VCaP (cell line): ENCODE results near the gene ACADVL.

Experiments used
- H3K27ac ChIP-seq: fragments of 450-650 bp; 2 replicates; pipeline ENCODE4 v1.5.1; 2017
- TF ChIP-seq, protein P1 (sequence below): fragments of 450-650 bp; conservative IDR thresholded peaks from 2 replicates; pipeline ENCODE4 v1.5.1; 2017; ENCODE audit warnings: mild to moderate bottlenecking, moderate library complexity

The ACADVL gene

DNA sequence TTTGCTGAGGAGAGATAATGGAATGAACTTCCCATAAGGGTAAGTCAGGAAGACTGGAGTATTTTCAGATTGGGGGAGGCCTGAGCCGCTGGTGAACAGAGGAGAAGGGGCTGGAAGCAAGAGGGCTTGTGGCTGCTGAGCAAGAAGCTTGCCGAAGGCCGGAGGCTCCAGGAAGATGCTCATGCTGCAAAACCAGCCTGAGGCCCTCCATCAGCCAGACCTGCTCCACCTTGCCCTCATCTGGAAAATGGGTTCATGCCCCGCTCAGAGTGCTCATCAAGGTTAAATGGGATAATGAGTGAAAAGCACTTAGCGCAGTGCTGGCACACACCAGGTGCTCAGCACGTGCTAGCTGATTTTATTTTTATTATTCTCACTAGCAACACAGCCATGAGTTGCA is 35.1 kb upstream of the ACADVL start:
- peak overlapping the region; percentile 34; the same call in 1 of the 2 replicates for H3K27ac ChIP-seq
- TF ChIP-seq, protein P1, sequence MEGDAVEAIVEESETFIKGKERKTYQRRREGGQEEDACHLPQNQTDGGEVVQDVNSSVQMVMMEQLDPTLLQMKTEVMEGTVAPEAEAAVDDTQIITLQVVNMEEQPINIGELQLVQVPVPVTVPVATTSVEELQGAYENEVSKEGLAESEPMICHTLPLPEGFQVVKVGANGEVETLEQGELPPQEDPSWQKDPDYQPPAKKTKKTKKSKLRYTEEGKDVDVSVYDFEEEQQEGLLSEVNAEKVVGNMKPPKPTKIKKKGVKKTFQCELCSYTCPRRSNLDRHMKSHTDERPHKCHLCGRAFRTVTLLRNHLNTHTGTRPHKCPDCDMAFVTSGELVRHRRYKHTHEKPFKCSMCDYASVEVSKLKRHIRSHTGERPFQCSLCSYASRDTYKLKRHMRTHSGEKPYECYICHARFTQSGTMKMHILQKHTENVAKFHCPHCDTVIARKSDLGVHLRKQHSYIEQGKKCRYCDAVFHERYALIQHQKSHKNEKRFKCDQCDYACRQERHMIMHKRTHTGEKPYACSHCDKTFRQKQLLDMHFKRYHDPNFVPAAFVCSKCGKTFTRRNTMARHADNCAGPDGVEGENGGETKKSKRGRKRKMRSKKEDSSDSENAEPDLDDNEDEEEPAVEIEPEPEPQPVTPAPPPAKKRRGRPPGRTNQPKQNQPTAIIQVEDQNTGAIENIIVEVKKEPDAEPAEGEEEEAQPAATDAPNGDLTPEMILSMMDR = no peak

DNA sequence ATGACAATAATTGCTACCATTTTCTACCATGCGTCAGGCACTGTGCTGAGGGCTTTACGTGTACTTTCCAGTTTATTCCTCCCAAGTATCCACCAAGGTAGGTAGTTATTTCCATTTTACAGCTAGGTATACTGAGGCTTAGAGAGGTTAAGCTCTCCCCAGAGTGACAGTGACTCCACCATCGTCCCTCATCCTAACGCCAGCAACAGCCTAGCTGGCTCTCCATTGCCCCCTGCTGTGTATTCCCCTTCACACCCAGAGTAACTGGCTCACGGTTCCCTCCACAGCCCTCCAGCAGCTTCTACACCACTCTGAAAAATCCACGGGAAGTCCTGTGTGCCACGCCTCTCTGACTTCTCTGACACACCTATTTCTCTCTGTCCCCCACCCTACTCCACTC is 33.5 kb upstream of the ACADVL start:
- no peak overlapping the region for H3K27ac ChIP-seq
- TF ChIP-seq, protein P1 = no peak

DNA sequence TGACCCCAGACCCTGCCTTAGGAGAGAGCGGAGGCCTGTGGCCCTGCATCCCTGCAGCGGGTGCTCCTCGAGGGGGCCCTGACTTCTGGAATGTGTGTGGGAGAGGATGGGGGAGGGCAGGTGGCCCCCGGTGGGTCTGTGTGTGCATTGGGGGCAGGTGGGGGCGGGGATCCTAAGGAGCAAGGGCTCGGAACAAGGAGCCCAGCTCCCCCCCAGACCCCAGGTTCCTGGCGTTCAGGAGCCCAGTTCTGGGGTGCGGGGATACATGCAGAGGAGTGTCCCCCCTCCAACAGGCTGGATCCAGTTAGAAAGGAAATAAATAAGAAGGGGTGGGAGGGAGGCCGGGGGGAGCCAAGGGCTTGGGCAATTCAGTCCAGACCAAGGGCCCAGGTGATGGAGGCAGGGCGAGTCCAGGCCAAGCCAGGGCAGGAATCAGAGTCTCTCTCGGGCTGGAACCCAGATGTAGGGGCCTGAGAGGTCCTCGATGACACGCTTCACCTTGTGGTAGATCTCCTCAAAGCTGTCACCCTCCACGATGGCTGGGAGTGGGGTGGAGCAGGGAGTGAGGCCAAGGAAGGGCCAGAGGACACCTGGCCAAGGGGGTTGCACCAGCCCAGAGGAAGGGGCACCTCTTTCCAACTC is 29.3 kb upstream of the ACADVL start:
- TF ChIP-seq, protein P1 = no peak
- H3K27ac ChIP-seq = no peak overlapping the region

DNA sequence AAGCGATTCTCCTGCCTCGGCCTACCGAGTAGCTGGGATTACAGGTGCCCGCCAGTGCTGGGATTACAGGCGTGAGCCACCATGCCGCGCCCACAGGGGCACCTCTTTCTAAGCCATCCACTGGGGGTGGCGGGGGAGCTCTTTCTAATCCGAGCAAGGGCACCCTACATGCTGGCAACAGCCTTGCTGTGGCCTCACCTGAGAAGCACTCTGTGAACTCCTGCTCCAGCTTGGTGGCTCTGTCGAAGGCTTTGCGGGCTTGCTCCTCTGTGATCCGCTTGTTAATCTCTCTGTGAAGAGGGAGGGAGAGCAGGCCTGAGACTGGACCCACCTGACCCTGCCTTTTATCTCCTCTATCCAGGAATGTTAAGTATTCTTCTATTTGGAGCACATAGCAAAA is 28.7 kb upstream of the ACADVL start:
- no peak overlapping the region for H3K27ac ChIP-seq
- TF ChIP-seq, protein P1 = no peak

DNA sequence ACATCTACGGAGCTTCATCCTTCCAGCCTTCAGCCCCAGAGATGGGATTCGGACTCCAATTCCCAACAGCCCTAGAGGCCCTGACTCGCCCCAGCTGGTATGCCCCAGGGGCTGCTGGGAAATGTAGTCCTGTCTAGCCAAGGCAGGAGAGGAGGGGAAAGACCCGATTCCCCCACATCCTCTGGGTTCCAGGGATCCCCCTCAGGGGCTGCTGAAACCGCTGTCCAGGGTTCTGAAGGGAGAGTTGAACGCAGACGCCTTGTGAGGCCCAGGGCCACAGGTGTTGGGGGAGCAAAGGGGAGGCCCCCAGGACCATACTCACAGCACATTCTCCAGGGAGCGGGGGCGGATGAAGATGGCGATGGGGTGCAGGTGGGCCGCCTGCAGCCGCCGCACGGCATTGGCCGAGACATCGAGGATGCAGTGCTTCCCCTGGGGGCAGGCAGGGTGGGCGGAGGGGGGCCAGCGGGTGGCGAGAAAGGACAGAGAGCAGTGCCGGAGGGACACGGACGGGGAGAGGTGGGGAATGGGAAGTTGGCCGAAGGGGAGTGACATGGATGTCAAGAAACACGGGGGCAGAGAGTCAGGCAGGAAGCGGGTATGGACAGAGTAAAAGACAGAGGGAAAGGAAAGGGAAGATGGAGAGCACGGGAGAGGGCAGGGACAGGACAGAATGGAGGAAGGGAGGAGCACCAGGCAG is 28.0 kb upstream of the ACADVL start:
- TF ChIP-seq, protein P1 = no peak
- H3K27ac ChIP-seq = no peak overlapping the region

DNA sequence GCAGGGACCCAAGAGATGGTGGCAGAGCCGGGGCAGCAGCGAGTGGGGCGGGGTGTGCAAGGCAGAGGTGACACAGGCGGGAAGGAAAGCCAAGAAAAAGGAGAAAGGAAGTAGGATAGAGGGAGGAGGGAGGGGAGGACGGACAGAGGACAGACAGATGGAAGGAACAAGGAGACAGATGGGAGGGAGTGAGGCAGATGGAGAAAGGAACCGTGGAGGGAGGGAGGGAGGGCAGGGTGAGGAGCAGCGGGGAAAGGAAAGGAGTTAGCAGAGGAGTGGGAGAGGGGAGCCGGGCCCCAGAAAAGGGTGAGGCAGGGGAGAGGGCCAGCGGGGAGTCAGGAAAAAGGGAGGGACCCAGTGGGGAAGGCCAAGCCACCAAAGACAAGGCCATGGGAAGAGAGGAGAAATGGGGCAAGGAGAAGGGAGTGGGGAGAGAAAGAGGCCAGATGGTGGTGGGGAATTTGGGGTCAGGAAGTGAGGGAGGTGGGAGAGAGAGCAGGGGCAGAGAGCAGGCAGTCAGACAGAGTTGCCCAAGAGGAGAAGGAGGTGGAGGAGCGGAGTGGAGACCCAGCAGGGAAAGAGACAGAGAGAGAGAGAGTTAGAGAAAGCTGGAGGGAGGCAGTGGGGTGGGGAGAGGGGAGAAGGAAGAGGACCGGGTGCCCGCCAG is 27.3 kb upstream of the ACADVL start:
- H3K27ac ChIP-seq = no peak overlapping the region
- TF ChIP-seq, protein P1 = no peak

DNA sequence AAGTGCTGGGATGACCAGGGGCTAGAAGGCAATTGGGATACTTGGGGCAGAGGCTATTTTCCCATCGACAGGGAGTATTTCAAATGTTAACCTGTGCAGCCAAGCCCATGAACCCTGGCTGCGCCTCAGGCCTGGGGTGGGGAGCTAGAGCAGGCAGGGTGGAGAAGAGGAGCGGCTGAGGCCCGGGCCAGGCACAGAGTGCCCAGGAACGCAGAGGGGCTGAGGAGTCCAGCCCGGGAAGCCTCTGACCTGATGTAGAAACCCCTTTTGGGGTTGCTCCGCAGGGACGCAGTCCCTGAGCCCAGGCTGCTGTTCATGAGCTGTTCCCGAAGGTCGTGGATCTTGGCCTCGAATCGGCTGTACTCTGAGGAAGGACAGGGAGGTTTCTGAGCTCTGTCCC is 23.8 kb upstream of the ACADVL start:
- TF ChIP-seq, protein P1 = no peak
- no peak overlapping the region for H3K27ac ChIP-seq
